GM18507 (cell line): ENCODE measurements around the gene TRAPPC1.
A peak's percentile ranks its signal among the peaks of the same experiment; 100 is the strongest.

ENCODE experiments used
- DNase-seq: peaks from one replicate; pipeline ENCODE4 v3.0.0; 2011; ENCODE audit warnings: low read depth; ENCODE audit not compliant: insufficient read length; ENCODE audit errors: extremely low spot score
- FAIRE-seq: peaks from 2 replicates; lab custom pipeline; 2011; peaks lifted over from hg19 to GRCh38; lab: Jason Lieb, UNC

TRAPPC1 gene

DNA sequence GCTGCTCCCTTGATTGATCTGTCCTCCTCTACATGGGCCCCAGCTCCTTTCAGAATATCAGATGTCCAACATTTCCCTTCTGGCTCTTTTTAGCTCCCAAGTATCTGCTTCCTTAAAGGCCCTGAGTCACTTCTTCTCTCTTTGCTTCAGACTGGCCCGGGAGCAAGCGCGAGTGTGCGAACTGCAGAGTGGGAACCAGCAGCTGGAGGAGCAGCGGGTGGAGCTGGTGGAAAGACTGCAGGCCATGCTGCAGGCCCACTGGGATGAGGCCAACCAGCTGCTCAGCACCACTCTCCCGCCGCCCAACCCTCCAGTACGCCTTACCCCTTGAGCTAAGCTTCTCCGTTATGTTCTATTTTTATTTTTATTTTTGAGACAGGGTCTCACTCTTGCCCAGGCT lies 12.6 kb upstream of the TRAPPC1 start:
- DNase-seq (no peak), FAIRE-seq (no peak)

DNA sequence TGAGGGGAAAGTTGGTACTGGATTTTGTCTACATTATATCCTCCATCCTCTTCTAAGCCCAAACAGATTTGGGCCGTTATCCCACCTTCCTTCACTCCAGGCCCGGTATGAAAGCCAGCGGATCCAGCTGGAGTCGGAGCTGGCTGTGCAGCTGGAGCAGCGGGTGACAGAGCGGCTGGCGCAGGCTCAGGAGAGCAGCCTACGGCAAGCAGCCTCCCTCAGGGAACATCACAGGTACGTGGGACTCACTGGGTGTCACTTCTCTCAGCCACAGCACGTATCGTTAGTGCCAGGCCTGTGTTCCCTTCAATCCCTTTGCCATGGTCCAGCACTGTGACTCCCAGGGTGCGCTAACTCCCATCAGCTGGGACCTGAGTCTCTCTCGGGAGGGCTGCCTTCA lies 11.5 kb upstream of the TRAPPC1 start:
- DNase-seq (no peak), FAIRE-seq (no peak)

DNA sequence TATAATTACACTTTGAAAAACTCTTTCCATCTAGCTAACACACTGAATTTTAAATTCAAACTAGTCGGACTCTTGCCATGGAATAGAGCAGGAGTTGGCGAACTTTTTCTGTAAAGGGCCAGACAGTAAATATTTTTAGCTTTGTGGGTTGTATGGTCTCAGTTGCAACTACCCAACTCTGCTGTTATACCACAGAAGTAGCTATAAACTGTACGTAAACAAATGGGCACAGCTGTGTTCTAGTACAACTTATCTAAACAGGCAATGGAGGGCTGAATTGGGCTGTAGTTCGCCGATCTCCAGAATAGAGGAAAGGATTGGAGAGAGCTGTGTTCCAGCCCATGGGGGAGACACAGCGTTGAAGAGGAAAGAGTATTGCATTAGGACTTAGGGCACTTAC lies 9.0 kb upstream of the TRAPPC1 start:
- FAIRE-seq, result no peak
- DNase-seq, result no peak

DNA sequence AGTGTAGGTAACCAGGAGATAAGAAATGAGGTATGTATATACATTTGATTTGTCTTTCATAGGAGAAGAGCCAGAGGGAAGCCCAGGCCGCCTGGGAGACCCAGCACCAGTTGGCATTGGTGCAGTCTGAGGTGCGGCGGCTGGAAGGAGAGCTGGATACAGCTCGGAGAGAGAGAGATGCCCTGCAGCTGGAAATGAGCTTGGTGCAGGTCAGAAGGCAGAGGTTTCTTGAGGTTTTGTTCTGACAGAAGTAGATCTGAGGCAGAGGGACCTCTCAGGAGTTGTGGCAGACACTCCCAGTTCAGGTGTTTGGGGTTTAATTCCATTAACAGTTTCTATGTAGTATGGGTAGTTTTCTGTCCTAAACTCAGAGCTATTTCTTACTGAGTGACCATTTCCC lies 8.3 kb upstream of the TRAPPC1 start:
- no peak for DNase-seq

DNA sequence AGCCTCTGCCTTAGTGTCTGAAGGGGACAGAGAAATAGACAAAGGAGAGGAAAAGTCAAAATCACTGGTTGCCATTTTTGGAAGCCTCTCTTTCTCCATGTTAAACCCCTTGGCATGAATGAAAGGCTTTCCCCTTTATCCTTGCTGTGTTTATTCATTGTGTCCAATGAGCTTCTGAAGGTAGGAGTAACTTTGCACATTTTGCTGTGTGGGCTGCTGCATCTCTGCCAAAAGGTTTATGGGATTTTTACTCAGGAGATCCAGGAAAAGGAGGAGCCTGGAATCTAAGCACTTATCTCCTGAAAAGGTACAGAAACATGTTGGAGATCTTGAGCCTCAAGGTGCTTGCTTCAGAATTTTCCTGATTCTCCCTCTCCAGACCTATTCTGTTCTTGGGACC lies 4.1 kb upstream of the TRAPPC1 start:
- DNase-seq (no peak), FAIRE-seq (no peak)

More for the DNA sequence above, 8.3 kb upstream of the TRAPPC1 start:
- FAIRE-seq, result no peak

DNA sequence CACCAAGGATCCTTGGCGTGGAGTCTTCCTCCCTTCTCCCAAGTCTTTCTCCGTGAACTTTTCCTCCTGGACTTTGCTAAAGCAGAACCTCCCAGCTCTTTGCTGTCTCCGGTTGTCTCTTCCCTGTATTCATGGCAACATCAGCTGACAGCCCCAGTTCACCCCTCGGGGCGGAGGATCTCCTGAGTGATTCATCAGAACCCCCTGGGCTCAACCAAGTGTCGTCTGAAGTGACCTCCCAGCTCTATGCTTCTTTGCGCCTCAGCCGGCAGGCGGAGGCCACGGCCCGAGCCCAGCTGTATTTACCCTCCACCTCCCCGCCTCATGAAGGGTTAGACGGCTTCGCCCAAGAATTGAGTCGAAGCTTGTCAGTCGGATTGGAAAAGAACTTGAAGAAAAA lies 1.2 kb upstream of the TRAPPC1 start:
- DNase-seq (no peak), FAIRE-seq (no peak)

DNA sequence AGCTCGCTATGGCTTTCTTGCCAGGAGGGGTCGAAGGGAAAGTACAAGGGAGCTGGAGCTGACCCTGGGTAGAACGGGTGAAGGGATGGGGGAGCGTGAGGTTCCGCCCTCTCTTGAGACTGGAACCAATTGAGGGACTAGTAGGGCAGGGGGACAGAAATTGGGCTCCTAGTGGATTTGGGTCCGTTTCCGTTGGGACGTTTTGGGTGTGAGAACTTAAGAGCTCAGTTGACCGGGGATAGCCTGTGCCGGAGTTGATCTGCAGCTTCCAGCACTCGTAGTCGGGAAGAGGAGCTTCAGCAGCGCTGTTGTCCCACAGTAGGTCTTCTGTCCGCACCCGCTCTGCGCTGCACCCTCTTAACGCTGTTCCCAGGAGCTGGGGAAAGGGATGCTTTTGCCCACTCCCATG lies 741 bp upstream of the TRAPPC1 start:
- FAIRE-seq, result no peak
- no peak for DNase-seq

DNA sequence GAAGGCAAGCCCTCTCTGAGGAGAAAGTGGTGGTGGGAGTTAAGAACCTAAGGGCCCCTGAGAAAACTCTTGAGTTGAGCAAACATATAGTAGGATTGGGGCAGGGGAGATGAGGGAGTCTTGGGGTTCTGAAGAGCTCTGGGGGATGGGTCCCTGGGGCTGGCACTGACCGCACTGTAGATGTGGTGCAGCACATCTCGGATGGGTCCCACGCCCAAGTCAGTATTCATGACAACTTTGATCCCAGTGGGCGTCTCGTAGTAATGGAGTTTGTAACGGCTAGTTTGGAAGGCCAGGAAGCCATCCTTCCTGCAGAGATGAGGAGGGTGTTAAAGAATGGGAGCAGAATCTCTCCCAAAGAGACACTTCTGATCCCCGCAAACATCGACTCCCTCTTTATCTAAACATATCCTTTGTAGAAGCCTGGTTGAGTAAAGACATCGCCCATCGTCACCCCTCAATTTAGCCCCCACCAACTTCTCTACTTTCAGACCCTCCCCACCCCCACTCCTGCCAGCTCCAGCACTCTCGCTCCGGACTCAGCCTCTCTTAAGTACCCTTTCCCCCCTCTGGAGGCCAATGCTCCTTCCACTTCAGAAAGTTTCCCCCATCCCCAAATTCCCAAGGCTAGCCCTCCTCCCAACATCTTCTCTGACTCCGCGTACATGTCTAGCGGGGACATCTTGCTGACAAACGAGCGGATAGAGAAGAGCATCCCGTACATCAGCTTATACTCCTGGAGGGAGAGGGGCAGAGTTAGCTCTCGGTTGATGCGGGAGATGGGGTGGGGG lies 710 bp downstream of the TRAPPC1 start:
- FAIRE-seq (peak; percentile 33), DNase-seq (no peak)

DNA sequence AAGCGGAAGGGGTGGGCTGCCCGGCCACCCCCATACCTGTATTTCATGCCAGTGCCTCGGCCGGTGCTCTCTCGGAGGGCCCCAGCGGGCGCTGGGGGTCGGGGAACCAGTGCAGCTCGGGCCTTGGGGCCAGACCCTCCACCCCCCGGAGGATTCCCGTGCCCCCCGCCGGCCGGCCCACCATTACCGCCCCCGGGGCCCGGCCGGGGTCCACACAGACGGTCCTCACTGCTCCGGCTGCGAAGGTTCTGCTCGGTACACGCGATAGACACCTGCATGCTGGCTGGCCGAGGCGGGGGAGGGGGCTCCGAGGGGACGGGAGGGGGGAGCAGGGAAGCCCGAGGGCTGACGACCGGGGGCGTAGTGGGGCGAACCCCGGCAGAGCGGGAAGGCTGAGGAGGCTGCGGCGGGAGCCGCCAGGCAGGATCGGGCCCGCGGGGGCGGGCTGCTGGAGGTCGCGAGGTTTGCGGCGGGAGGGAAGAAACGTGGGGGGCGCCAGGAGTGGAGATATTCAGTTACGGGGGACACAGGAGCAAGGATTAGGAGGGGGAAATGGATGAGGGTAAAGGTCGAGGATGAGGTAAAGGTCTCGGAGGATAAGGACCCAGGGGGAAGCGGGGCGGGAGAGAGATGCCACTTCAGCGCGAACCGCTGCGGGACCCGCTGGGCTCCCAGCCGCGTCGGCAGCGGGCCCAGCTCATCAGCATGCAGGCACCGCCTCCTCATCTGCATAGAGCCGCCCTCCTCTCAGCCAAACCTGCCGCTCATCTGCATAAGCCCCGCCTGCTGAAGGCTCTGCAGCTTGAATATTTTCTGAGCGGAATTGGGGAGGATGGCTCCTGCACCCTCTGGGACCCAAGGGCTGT lies 2.4 kb downstream of the TRAPPC1 start, which contains the start of gene KCNAB3:
TSS of gene KCNAB3 (minus strand) at position 699 of the 866 bp plus-strand sequence. CDS start at position 278, 421 bp downstream.
- FAIRE-seq (peak; percentile 87), DNase-seq (no peak)

DNA sequence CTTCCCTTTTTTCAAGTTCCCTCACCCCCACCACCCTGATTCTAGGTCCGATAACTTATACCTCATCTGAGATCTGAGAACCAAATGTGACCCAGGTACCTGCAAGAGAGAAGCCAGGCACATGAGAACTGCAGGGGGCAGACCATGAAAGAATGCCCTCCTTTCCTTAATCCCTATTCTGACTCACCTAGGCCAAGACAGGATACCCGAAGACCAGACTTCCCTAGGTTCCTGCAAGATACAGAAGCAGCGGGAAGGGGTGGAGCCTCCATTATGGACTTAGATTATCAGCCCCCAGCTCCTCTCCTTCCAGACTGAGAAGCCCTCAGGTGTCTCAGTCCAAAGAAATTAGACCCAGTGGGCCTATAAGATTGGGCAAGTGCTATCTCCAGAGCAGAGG lies 4.2 kb downstream of the TRAPPC1 start:
- no peak for FAIRE-seq
- DNase-seq, result no peak

DNA sequence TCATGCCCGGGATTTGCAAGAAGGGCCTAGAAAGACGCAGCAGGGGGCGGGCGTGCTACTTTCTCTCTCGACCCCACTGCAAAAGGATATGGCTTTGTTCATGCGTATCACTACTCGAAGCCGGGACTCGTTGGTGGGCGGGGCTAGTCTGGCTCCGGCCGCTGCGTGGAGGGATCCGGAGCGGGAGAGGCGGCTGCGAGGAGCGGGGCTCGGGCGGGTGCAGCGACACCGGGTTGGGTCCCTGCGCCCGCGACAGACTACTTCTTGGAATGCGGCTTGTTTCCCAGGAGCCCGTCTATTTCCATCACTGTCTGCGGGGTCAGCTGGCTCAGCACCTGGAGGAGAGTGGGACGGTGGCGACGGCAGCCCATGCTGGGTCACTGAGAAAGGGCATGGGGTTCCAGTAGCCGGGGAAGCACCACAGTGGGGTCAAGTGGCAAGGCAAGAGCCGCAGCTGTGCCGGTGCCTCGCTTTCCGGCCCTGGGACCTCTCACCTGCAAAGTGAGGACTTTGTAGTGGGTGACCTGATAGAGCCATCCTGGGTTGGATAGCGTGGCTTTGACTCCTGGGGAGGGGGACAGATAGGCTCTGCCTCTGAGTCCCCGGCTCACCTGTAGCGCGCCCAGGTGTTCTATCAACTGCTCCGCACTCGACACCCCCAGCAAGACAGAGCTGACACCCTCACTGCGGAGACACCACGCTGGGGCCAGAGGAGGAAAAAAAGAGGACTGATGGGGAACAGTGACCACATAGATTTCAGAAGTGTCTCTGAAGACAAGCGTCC lies 8.7 kb downstream of the TRAPPC1 start:
- DNase-seq (peak; percentile 62), FAIRE-seq (peak; percentile 69)

DNA sequence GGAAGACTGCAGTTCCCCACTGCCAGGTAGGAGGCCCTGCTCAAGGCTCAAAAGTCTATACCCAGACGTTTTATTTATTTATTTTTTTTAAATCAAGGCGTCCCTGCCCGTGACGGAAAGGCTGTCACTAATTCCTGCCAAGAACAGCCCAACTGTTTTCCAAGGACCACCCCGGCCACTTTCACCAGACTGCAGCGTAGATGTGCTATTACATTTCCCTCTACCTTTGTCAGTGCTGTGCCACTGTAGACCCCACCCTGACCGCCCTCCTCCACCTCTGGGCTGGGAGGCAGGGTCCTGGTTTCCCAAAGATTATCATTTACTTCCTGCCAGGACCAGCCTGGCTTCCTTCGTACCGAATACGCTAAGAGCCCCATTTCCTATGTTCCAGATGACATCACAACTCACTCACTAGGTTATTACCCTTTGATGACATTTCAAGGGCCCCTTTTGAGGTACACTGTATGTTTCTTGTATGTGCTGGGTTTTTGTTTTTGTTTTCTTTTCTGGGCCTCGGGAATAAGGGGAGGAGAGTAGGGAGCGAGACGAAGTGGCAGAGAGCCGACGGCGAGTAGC lies 9.4 kb downstream of the TRAPPC1 start:
- FAIRE-seq (no peak), DNase-seq (no peak)

DNA sequence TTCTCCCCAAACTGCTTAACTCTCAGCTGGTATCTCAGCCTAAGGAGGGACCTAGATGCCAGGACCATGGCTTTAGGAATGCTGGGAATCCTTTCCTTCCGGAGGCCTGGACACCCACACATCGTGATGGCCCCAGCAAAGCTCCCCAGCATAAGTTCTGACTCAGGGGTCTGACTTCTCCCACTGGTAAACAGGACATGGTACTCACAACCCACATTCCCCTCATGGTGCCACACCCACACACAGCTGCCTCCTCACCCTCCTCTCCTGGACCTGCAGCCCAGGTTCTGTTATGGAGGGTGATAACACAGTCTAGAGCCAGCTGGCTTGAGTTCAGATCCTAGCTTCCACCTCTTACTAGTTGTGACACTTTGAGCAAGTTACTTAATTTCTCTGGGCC lies 14.9 kb downstream of the TRAPPC1 start:
- DNase-seq, result no peak
- no peak for FAIRE-seq

DNA sequence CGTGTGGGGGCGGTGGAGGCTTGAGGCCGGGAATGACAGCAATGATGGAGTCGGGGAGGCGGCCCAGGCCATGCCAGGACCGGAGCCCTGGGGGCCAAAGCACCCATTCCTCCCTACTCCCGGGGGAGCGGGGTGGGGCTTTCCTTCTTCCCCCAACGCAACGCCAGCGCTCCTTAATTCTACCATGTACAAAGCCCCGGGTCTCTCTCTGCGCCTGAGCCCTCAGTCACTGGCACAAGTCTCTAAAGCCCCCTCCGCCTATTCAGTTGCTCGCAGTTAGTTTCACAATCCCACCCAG lies 15.4 kb downstream of the TRAPPC1 start:
- DNase-seq (no peak), FAIRE-seq (no peak)

DNA sequence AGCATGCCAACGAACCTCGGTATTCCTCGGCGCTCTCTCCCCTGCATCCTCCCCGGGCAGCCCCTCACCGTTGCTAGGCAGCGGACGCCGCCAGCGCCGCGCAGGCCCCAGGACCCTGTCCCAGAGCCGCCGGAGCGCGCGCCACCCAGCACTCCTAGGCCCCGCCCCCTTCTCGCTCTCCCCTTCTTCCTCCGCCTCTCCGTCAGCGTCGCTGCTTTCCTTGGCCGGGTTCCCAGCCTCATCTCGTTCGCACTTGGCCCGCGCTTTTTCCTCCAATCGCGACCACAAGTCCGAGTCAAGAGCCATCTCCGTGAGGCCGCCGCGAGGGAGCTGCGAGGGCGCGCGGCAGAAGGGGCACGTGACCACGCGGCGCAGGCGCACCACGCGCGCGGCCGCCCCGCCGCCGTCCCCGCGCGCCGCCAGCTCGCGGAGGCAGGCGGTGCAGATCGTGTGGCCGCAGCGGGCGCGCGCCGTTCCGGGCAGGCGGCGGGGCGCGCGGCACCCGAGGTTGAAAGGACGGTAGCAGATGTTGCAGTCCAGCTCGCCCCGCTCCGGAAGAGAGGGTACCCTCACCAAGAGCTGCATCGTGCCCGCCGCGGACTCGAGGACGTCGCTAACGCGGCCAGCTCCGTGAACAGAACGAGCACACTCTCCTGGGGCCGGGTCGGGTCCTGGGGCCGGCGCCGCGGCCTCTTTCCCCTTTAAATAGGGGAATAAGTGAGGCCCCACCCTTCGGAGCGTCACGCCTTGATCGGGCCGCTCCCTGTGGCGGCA lies 15.9 kb downstream of the TRAPPC1 start, which contains the start of gene RNF227:
TSS of gene RNF227 (minus strand) at position 679 of the 774 bp plus-strand sequence. CDS start at position 585, 94 bp downstream.
- DNase-seq (peak; percentile 64), FAIRE-seq (peak; percentile 89)

DNA sequence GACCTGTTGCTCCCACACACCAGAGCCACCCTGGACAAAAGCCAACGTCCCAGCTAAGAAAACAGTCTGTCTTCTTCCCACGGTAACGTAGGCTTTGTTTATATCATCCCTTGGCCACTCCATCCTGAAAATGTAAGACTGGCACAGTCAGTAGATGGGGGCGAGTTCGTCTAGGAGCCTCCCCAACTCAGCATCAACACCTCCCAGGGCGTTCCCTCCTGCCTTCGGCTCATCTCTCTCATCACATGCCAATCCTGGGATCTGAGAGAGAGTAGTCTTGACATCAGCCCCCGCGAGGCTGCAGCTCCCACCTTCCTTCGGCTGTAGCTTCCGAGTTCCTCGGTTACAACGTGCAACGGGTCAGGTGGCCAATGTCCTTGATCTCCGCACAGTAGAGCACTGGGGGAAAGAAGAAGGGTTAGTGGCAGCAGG lies 16.6 kb downstream of the TRAPPC1 start:
- no peak for DNase-seq
- FAIRE-seq, result no peak

DNA sequence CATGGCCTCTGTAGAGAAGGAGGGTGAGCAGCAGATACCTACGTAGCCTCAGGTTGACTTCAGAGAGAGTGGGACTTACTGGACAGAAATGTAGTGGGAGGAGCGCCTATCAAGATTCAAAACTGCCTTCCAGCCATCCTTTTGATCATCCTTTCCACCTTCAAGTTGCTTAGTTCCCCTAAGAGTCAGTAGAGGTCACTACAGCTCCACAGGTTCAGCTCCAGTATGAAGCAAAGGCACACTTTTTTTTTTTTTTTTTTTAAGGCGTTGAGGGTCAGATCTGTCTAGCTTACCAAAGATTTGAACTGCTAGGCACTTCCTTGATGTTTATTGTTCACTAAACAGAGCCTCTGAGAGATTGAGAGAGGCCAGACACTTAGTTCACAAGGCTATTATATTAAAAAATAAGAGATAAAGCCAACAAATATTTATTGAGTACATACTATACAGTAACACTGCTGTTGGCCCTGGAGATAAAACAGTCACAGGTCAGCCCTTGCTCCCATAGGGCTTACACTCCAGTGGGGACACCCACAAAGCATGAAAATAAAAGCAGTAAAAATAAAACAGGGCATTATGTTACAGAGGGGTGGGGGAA lies 18.7 kb downstream of the TRAPPC1 start:
- FAIRE-seq, result peak; percentile 95

DNA sequence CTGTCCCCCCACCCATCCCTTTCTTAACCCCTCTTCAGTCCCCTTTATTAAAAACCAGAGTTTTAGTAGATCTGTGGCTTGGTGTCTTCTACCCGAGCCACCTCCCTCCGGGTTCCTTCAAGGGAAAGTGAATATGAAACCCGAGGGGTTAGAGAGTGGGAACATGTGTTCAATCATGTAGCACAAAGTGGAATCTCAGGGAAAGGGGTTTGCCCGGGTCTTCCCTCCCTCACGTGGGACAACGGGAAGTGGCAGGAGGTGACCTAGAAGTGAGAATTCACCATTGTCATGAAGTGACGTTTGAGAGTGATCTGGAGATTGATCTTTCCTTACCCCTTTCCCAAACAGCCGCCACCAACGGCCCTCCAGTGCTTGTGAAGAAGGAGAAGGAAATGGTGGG lies 20.6 kb downstream of the TRAPPC1 start:
- no peak for DNase-seq
- no peak for FAIRE-seq

More for the DNA sequence above, 18.7 kb downstream of the TRAPPC1 start:
- DNase-seq, result no peak
